HG02571 (cell line): ENCODE data around the gene MSRB3.
"Not testable (repeated sequence)": the region's sequence is repeated elsewhere in the genome, so short reads cannot be mapped to it uniquely, and the experiment has no call there.

Source experiments
- ATAC-seq: cut with Tn5 transposase; IDR thresholded peaks from one replicate; pipeline ENCODE4 v1.9.1; 2021; ENCODE audit warnings: mild to moderate bottlenecking, moderate library complexity; ENCODE audit not compliant: unreplicated experiment

MSRB3 gene

DNA sequence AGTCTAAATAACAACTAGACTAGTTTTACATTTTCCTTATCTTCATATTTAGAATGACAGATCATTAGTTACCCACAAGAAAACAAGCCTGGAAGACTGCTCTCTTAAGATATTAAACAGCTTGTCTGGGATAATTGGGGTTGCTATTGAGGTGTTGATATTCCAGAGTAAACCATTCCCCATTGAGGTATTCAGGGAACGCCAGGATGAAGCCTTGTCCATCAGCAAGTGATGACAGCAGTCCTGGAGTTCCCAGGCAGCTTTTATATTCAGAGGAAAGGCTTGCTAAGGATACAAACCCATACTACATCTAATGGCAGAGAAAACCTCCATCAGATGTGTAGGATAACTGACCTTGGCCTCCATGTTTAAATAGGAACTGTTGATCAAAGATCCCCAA, 168.4 kb downstream of the MSRB3 start:
- no peak for ATAC-seq

DNA sequence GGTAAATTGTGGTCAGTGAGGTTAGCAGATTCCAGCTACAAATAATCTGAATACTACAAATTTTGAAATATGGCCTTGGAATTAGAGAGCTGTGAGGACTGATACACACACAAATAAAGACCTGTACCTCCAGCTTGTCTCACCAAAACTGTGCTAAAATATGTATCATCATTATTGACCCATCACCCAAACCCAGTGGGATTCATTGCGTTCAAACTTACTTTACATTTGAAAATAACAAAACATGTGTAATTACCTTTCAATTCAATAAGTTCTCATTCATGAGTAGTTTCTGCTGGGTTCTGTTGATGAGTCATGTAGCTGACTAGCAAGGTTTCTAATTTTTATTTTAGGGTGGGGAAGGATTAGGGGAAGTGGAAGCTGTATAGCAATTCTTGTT, 170.9 kb downstream of the MSRB3 start:
- no peak for ATAC-seq

DNA sequence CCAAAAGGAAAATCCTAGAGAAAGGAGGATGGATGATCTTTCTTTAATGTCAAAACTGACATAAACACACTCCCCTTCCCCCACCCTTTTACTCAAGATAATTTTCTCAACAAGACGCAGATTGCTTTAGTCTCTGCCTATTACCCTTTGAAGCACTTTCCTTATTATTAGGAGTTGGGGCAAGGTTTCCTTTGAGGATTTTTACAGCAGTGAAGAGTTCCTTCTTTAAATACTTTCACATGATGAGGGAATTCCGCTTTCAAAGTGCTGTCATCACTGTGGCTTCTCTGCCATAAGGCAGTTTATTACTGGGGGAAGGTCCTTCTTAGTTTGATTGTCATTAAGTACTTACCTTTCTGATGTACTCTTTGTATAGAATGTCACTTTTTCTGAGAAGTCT, 172.1 kb downstream of the MSRB3 start:
- ATAC-seq = no peak

DNA sequence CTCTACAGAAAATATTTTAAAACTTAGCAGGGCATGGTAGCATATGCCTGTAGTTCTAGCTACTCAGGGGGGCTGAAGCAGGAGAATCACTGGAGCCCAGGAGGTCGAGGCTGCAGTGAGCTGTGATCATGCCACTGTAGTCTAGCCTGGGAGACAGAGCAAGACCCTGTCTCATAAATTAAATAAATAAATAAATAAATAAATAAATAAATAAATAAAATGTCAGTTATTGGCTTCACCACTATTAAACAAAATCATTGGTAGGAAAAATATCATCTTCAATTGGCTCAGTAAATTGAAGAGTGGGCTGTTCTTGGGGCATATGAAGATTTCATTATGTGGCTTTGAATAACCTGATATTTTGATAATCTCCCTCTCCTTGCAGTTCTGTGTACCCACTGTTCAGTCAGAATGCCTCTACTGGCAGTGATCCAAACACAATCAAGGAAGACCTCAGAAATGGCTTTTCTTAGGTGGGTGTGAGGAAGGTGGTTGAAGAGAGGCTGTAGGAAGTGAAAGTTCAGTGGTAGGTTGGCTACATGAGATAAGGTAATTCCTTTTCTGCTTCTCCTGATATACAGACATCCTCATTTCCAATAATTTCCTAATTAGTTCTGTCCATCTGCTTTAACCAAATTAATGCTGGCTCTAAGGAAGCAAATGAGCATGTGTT, 175.8 kb downstream of the MSRB3 start:
- no peak for ATAC-seq

DNA sequence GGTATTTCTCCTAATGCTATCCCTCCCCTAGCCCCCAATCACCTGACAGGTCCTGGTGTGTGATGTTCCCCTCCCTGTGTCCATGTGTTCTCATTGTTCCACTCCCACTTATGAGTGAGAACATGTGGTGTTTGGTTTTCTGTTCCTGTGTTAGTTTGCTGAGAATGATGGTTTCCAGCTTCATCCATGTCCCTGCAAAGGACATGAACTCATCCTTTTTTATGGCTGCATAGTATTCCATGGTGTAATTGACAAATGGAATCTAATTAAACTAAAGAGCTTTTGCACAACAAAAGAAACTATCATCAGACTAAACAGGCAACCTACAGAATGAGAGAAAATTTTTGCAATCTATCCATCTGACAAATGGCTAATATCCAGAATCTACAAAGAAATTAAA, 178.9 kb downstream of the MSRB3 start:
- not testable (repeated sequence) for ATAC-seq

DNA sequence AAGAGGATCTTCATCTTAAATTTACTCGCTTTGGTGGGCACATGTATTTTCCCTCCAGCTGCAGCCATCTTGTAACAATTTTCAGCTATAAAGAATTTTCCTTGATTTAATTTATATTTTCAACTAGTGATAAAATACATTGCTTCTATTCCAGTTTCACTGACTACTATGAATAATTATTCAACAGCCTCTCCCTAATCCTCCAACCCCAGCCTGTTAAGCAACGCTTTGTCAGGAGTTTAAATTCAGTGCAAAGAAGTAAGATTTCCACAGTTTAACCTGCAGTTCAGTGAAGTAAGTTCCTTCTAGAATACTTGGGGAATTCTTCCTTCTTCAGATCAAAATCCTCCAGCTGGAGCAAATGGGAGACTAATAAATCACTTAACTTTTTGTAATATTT, 180.2 kb downstream of the MSRB3 start:
- no peak for ATAC-seq

DNA sequence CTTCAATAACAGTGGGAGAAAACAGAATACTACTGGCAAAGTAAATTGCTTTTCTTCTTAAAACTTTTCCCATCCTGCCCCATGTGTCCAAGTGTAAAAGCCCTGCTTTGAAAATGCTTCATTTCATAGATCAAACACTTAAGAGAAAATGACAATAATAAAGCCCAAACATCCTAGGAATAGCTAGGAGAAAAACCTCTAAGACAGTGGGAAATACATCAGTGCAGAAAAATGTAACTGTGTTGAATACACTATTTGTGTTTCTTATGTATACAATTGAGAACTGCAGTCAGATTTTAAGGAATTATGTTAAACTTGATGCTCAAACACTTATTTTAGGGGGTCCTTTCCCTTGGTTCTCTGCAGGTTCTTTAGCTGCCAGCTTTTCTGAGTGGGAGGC, 181.1 kb downstream of the MSRB3 start:
- ATAC-seq = no peak

DNA sequence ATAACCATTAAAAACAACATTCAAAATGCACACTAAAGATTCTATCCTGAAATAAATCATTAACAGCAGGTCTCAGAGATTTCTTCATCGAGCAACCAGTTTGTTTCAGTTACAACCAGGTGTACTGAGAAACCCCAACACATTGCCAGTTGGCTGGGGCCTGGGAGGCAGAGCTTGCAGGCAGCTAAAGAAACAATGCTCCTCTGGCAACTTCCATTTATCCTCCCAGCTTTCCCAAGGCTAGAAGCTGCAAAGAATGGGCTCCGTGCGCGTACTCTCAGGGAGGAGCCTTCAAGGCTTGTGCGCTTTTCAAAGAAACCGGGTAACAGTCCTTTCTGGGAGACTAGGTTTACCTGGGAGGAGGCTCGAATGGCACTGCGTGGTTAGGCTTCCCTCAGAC, 181.6 kb downstream of the MSRB3 start:
- ATAC-seq = no peak

DNA sequence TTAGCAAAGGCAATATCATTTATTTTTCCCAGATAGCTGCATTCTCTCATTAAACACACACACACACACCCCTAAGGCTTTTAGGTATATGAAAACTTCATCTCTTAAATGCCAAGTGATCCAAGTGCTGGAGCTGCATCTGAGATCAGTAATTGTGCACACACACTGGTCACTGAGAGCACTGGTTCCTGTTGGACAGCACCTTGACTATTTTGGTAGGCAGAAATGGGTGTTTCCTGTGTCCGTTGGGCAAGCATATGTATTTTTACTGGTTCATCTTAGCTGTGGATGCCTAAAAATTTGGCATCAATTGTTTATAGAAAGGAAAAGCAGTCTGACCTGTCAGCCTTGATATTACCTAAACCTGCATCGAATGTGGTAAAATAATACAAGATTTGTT, 182.5 kb downstream of the MSRB3 start:
- no peak for ATAC-seq

DNA sequence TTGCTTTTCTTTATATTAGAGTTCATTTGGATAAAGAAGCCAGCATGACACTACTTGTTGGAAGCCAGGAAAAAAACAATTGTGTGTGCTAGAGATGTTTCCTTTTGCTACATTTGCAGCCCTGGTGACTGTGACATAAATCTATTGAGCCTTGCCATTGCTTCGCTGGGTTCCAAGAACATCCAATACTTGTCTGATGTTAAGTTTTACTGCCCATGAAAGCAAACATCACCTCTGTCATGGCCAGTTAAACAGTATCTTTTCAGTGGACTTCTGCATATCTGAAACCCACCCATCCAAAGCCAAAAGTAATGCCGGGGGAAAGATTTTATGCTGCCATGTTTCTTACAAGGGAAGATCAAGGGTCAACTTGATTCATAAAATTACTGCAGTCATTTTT, 184.0 kb downstream of the MSRB3 start:
- no peak for ATAC-seq

DNA sequence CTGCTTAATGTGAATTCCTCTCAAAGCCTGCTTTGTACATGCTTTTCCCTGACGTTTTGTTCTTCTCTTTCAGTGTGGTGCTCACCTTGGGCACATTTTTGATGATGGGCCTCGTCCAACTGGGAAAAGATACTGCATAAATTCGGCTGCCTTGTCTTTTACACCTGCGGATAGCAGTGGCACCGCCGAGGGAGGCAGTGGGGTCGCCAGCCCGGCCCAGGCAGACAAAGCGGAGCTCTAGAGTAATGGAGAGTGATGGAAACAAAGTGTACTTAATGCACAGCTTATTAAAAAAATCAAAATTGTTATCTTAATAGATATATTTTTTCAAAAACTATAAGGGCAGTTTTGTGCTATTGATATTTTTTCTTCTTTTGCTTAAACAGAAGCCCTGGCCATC, 184.6 kb downstream of the MSRB3 start:
- ATAC-seq = no peak

DNA sequence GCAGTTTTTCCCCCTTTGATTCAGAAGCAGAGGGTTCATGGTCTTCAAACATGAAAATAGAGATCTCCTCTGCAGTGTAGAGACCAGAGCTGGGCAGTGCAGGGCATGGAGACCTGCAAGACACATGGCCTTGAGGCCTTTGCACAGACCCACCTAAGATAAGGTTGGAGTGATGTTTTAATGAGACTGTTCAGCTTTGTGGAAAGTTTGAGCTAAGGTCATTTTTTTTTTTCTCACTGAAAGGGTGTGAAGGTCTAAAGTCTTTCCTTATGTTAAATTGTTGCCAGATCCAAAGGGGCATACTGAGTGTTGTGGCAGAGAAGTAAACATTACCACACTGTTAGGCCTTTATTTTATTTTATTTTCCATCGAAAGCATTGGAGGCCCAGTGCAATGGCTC, 185.1 kb downstream of the MSRB3 start:
- no peak for ATAC-seq

DNA sequence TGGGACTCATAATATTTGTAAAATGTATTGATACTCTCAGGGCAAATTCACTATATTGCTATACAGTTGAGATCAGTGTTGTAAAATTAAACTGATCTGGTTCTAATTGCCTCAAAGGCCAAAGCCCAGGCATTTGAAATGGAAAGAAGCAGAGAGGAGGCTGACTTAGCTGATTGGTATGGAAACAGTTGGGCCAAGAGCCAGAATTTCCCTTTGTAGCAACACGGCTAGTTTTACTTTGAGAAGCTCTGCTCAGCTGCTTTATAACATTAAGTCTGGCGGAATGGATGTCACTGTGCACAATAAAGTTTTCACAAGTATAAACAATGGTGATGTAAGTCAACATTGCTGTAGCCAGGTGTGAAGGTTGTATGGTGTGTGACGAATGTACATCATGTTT, 186.4 kb downstream of the MSRB3 start:
- ATAC-seq = no peak

DNA sequence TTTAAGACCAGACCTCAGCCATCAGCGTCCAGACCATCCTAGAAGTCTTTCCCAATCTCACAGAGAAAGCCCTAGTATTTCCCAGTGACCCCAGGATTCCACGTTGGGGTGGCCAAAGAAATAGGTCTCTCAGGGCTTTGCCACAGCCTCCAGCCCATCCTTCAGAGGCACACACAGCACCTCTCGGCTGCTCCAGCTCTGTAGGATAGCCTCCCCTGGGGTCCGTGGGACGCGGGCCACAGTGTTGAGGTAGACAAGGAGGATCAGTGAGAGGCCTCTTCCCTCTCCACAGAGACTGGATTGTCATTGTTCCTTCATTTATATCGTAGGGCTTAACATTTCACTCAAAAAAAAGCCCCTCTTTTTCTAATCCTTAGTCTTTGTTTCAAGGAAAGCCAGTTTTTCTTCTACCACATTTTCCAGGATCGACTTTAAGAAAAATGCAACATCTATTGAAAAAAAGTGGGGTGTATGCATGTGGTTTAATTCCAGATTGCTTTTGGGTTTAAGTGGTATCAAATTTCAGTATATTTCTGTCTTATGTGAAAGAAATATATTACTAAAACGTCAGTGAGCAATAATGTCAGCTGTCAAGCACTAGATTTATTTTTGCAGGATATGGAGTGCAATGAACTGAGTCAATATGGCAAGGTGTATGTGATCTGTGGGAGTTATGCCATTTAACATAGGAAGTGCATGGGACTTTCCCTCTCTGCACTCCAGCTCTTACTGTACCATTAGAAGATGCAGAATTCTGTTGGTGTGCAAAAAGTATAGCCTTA, 187.5 kb downstream of the MSRB3 start:
- ATAC-seq = no peak

DNA sequence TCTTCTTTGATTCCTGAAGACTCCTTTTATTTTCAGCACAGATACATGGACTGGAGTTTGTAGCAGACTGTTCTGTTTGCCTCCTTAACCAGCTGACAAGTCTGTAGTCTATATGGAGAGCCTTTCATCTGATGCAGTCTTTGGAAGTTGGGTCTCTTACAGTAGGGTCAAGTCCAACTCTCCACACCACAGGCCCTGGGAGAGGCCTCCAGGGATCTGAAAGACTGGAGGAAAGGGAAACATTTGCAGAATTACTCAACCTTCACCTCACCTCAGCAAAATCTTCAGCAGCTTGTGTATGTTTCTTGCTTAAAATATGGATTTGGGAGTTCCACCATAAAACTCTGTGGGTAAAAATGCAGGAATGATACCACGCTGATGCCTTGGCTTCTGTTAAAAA, 188.4 kb downstream of the MSRB3 start:
- ATAC-seq = no peak

DNA sequence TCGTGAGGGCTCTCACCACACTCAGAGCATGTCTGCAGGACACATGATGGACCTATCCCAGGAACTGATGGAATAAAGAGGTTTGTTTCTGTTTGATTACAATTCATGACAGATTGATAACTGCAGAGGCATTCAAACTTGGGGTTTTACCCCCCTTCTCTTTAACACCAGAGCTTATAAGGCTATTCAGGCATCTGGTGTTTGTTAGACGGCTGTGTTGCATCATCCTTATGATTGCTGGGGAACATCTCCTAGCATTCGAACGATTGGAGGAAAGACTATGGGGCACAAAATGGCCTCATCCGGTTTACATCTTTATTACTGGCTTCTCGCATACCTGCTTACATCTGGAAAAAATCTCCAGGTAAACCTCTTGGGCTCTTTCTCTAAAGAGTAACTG, 191.8 kb downstream of the MSRB3 start:
- ATAC-seq = no peak

DNA sequence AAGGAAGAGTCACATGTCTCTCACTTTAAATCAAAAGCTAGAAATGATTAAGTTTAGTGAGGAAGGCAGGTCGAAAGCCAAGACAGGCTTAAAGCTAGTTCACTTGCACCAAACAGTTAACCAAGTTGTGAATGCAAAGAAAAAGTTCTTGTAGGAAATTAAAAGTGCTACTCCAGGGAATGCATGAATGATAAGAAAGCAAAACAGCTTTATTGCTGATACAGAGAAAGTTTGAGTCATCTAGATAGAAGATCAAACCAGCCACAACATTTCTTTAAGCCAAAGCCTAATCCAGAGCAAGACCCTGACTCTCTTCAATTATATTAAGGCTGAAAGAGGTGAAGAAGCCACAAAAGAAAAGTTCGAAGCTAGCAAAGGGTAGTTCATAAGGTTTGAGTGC, 193.6 kb downstream of the MSRB3 start:
- no peak for ATAC-seq

DNA sequence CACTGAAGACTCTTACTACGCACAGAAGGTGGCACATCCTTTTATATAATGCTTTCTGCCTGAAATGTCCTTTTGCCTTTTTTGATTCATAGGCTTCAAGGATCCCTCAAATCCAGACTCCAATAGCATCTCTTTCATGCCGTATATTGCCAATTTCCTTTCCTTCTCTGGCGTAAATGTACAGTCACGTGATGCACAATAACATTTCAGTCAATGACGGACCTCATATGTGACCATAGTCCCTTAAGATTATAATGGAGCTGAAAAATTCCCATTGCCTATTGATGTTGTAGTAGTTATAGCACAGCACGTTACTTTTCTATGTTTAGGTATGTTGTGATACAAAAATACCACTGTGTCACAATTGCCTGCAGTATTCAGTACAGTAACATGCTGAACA, 196.3 kb downstream of the MSRB3 start:
- ATAC-seq = no peak

DNA sequence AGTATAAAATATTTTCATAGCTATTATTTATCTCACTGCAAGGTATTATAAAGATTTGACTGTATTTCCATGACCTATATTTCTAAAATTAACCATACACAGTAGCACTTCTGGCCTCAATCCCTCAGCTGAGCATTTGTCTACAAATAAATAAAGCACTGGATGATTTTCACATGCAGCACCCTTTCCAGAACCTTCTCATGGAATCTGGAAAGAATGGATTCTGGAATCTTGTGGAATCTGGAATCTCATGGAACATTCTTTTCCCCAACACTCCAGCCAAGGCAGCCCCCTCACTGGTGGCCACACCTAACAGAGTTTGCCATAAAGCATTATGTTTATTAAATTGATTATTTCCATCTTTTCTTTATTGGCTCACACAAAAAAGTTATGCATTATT, 199.2 kb downstream of the MSRB3 start:
- no peak for ATAC-seq

DNA sequence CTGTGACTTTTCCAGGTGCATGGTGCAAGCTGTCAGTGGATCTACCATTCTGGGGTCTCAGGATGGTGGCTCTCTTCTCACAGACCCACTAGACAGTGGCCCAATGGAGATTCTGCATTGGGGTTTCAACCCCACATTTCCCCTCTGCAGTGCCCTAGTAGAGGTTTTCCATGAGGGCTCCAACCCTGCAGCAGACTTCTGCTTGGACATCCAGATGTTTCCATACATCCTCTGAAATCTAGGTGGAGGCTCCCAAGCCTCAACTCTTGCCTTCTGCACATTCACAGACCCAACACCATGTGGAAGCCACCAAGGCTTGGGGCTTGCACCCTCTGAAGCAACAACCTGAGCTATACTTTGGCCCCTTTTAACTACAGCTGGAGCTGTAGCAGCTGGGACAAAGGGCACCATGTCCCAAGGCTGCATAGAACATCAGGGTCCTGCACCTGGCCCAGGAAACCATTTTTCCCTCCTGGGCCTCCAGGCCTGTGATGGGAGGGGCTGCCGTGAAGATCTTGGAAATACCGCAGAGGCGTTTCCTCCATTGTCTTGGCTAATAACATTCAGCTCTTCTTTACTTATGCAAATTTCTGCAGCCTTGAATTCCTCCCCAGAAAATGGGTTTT, 205.5 kb downstream of the MSRB3 start:
- not testable (repeated sequence) for ATAC-seq

DNA sequence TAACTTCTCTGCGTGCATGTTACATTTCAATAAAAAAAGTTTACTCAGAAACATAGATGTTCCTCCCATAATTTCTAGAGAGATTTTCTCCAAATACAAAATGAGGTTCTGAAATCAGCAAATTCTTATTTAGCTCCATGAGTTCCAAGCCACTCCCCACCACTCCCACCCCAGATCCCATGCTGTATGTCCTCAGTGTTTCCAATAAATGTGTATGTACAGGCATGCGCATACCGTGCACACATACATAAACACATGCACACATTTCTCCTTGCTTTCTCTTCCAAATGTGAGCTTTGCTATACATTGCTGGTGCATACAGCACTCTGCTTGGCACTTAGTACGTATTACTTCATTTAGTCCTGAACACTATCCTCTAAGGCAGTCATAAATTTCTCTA, 209.7 kb downstream of the MSRB3 start:
- no peak for ATAC-seq

DNA sequence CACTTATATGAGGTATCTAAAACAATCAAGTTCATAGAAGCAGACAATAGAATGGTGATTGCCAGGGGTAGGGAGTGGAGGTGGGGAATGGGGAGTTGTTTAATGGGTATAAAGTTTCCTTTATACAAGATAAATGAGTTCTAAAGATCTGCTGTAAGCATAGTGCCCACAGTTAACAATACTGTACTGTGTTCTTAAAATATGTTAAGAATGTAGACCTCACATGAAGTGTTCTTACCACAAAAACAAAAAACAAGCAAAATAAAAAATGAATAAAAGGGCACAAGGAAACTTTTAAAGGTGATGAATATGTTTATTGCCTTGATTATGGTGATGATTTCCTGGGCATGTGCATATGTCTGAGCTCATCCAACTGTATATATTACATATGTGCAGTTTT, 211.8 kb downstream of the MSRB3 start:
- ATAC-seq = no peak
